ENCODE measurements around the gene LEMD2. TPM values are rescaled to one million over a fixed set of nuclear protein-coding genes. Genes with fewer than 3 reads are reported as not detected.
A peak's percentile ranks its signal among the peaks of the same experiment; 100 is the strongest.

LEMD2 gene
- total RNA-seq, 4 donors from 2014 or later: 44.3 to 99.2 (median 55.6) TPM

GRCh38 chr6:33769248-33769821 is 19.6 kb downstream of the LEMD2 start:
- TF ChIP-seq CTCF (IDR thresholded peaks at IDR 0.05): no peak
- TF ChIP-seq EP300 (IDR thresholded peaks at IDR 0.05): no peak
- TF ChIP-seq POLR2A (IDR thresholded peaks at IDR 0.05): no peak
- TF ChIP-seq POLR2AphosphoS5 (IDR thresholded peaks at IDR 0.05): no peak
- WGBS: 84% methylated on average over 10 of the region's 10 CpGs
- no peak overlapping the region for H3K4me3 ChIP-seq
- H3K27ac ChIP-seq: no peak overlapping the region
- H3K36me3 ChIP-seq: peaks cover 24% of the 10 kb centered on the region
- no peaks in the 10 kb centered on the region for H3K27me3 ChIP-seq
- H3K9me3 ChIP-seq: no peaks in the 10 kb centered on the region
- DNase-seq (ENCODE audit: low spot score in 2 of 2): no peak
- H3K4me1 ChIP-seq: peaks cover 47% of the 10 kb centered on the region

GRCh38 chr6:33768644-33769120 is 20.2 kb downstream of the LEMD2 start:
- no peak overlapping the region for H3K27ac ChIP-seq
- H3K4me1 ChIP-seq: peaks cover 47% of the 10 kb centered on the region
- DNase-seq (ENCODE audit: low spot score in 2 of 2): peak; percentile 86 to 89
- H3K4me3 ChIP-seq: no peak overlapping the region
- 31% methylated on average over 7 of the region's 7 CpGs for WGBS
- TF ChIP-seq EP300 (IDR thresholded peaks at IDR 0.05): no peak
- TF ChIP-seq CTCF (IDR thresholded peaks at IDR 0.05): peak; percentile 49 to 82
- no peaks in the 10 kb centered on the region for H3K27me3 ChIP-seq
- peaks cover 17% of the 10 kb centered on the region for H3K36me3 ChIP-seq
- H3K9me3 ChIP-seq: no peaks in the 10 kb centered on the region

GRCh38 chr6:33766921-33767907 is 21.7 kb downstream of the LEMD2 start:
- TF ChIP-seq EP300 (IDR thresholded peaks at IDR 0.05) (no peak), CTCF (IDR thresholded peaks at IDR 0.05) (no peak), POLR2A (IDR thresholded peaks at IDR 0.05) (no peak), POLR2AphosphoS5 (IDR thresholded peaks at IDR 0.05) (no peak)
- Histone ChIP-seq H3K27ac (no peak overlapping the region), H3K27me3 (no peaks in the 10 kb centered on the region), H3K9me3 (no peaks in the 10 kb centered on the region), H3K4me1 (peaks cover 34% of the 10 kb centered on the region), H3K4me3 (no peak overlapping the region), H3K36me3 (peaks cover 3% of the 10 kb centered on the region)
- 77% methylated on average over 11 of the region's 11 CpGs for WGBS
- DNase-seq (ENCODE audit: low spot score in 2 of 2): no peak

- Histone ChIP-seq H3K27me3 (no peaks in the 10 kb centered on the region), H3K4me1 (peaks cover 18% of the 10 kb centered on the region), H3K27ac (no peak overlapping the region), H3K4me3 (no peak overlapping the region), H3K36me3 (no peaks in the 10 kb centered on the region), H3K9me3 (no peaks in the 10 kb centered on the region)
- TF ChIP-seq POLR2A (IDR thresholded peaks at IDR 0.05): no peak
- TF ChIP-seq POLR2AphosphoS5 (IDR thresholded peaks at IDR 0.05): no peak
- no peak for TF ChIP-seq EP300 (IDR thresholded peaks at IDR 0.05)
- TF ChIP-seq CTCF (IDR thresholded peaks at IDR 0.05): no peak
- no peak for DNase-seq (ENCODE audit: low spot score in 2 of 2)
- 96% methylated on average over 8 of the region's 9 CpGs for WGBS
These were observed 23.6 kb downstream of the LEMD2 start for GRCh38 chr6:33765368-33765767.

GRCh38 chr6:33764036-33764435 is 24.9 kb downstream of the LEMD2 start:
- TF ChIP-seq POLR2AphosphoS5 (IDR thresholded peaks at IDR 0.05) (no peak), POLR2A (IDR thresholded peaks at IDR 0.05) (no peak), CTCF (IDR thresholded peaks at IDR 0.05) (no peak), EP300 (IDR thresholded peaks at IDR 0.05) (no peak)
- Histone ChIP-seq H3K36me3 (no peaks in the 10 kb centered on the region), H3K9me3 (no peaks in the 10 kb centered on the region), H3K27ac (no peak overlapping the region), H3K4me3 (no peak overlapping the region), H3K27me3 (no peaks in the 10 kb centered on the region), H3K4me1 (peaks cover 9% of the 10 kb centered on the region)
- DNase-seq (ENCODE audit: low spot score in 2 of 2): no peak
- 93% methylated on average over 2 of the region's 2 CpGs for WGBS

Measured in suprapubic skin (tissue), 4 donors.